SJCRH30 (cell line): ENCODE measurements around the gene HDGF. TPM values are rescaled to one million over a fixed set of nuclear protein-coding genes. Genes with fewer than 3 reads are reported as not detected.
A peak's percentile ranks its signal among the peaks of the same experiment; 100 is the strongest.

ENCODE experiments used
- DNase-seq, 2 experiments: peaks; one replicate each; pipeline ENCODE4 v3.0.0-alpha.2; 2015 to 2020
- H3K27ac ChIP-seq: fragments of 250-450 bp; sonication (Bioruptor Pico); 2 replicates; pipeline ENCODE4 v1.5.1; 2020; ENCODE audit warnings: mild to moderate bottlenecking, moderate library complexity
- H3K27me3 ChIP-seq: fragments of 250-450 bp; sonication (Bioruptor Pico); 2 replicates; pipeline ENCODE4 v1.5.1; 2020; ENCODE audit warnings: mild to moderate bottlenecking, moderate library complexity
- H3K36me3 ChIP-seq: fragments of 250-450 bp; sonication (Bioruptor Pico); 2 replicates; pipeline ENCODE4 v1.5.1; 2020; ENCODE audit warnings: mild to moderate bottlenecking, moderate library complexity
- H3K4me1 ChIP-seq: fragments of 250-450 bp; sonication (Bioruptor Pico); 2 replicates; pipeline ENCODE4 v1.5.1; 2020; ENCODE audit warnings: mild to moderate bottlenecking, moderate library complexity
- H3K4me3 ChIP-seq: fragments of 250-450 bp; sonication (Bioruptor Pico); 2 replicates; pipeline ENCODE4 v1.5.1; 2020; ENCODE audit warnings: mild to moderate bottlenecking, moderate library complexity
- H3K9me3 ChIP-seq: fragments of 250-450 bp; sonication (Bioruptor Pico); replicated peaks from 2 replicates; pipeline ENCODE4 v1.5.1; 2020; ENCODE audit warnings: mild to moderate bottlenecking, moderate library complexity
- total RNA-seq: library from RNA; depleted of rRNA; stranded (reverse); fragments of >200 nt; shearing (Covaris generic); gene quantifications from 2 replicates; pipeline ENCODE4 v1.2.3, GENCODE V29; 2014; rRNA removed

The HDGF gene
- total RNA-seq, 1 experiment from 2014 or later, result 278 TPM

DNA sequence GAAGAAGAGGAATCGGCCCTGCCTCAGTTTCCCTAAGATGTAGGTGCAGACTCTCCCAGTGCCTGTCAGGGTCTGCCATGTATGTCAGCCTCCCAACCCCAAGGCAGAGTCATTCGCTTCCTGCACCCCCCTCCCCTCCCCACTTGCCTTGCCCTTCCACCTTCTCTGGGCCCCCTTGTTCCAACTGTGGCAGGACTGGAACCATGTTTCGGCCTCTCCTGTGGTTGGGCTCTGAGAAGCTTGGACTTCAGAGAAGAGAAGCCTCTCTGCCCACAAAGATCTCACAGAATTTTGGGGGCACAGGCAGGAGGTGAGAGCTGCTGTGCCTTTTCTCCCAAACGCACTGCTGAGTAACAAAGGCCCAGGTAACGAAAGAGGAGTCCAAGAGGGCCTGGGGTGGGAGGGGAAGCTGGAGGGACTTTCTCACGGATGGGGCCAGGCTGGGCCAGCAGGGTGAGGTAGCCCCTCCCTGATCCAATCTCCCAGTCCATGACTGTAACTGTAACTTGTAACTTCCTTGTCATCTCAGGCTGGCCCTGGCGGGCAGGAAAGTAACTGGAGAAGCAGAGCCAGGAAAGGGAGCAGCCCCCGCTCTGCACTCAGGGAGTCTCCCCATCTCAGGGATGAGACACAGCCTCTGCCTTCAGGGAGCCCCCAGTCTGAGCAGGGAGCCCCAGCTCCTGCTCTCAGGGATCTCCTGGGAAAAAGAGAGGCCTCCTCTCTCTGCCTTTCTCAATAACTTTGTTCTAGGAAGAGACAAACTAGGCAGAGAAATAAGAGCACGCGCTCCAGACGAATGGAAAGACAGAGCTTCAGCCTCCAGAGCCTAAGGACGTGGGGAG lies 57.4 kb downstream of the HDGF start:
- no peak overlapping the region for H3K4me3 ChIP-seq
- peaks cover 11% of the 10 kb centered on the region; the same call in 1 of the 2 replicates for H3K27me3 ChIP-seq
- no peaks in the 10 kb centered on the region for H3K36me3 ChIP-seq
- H3K4me1 ChIP-seq, result peaks cover 40% of the 10 kb centered on the region
- no peaks in the 10 kb centered on the region for H3K9me3 ChIP-seq
- H3K27ac ChIP-seq, result no peak overlapping the region
- peak in 1 of 2 experiments; percentile 41 for DNase-seq

- no peaks in the 10 kb centered on the region for H3K36me3 ChIP-seq
- H3K9me3 ChIP-seq, result no peaks in the 10 kb centered on the region
- H3K4me1 ChIP-seq, result peaks cover 40% of the 10 kb centered on the region
- H3K4me3 ChIP-seq, result no peak overlapping the region
- no peak overlapping the region for H3K27ac ChIP-seq
- peaks cover 11% of the 10 kb centered on the region; the same call in 1 of the 2 replicates for H3K27me3 ChIP-seq
- peak; percentile 25 to 29 for DNase-seq
Measured at GRCh38 chr1:156692925-156693847, 58.3 kb downstream of the HDGF start.

GRCh38 chr1:156692441-156692924 lies 59.0 kb downstream of the HDGF start:
- DNase-seq, result no peak
- no peak overlapping the region for H3K4me3 ChIP-seq
- peaks cover 37% of the 10 kb centered on the region for H3K4me1 ChIP-seq
- H3K9me3 ChIP-seq, result no peaks in the 10 kb centered on the region
- H3K36me3 ChIP-seq, result no peaks in the 10 kb centered on the region
- H3K27ac ChIP-seq, result no peak overlapping the region
- peaks cover 11% of the 10 kb centered on the region; the same call in 1 of the 2 replicates for H3K27me3 ChIP-seq

Other genes starting within 250 kb of the HDGF start
- gene IQGAP3, start 179.1 kb downstream of the HDGF start, total RNA-seq, result 16.8 and 21.3 TPM in 2 replicates
- not detected in 2 replicates for gene TTC24, start 172.0 kb downstream of the HDGF start, total RNA-seq
- 29.7 and 30.1 TPM in 2 replicates for gene NAXE, start 159.9 kb downstream of the HDGF start, total RNA-seq
- 22.8 and 25.1 TPM in 2 replicates for gene GPATCH4, start 150.2 kb downstream of the HDGF start, total RNA-seq
- gene HAPLN2, start 132.3 kb downstream of the HDGF start, total RNA-seq, result 0.20 and 0.23 TPM in 2 replicates
- 0.05 TPM in 1 of 2 replicates, not detected in the other for gene BCAN, start 109.6 kb downstream of the HDGF start, total RNA-seq
- gene NES, start 74.3 kb downstream of the HDGF start, total RNA-seq, result 356 and 359 TPM in 2 replicates
- 0.43 and 0.85 TPM in 2 replicates for gene CRABP2, start 46.1 kb downstream of the HDGF start, total RNA-seq
- 8.6 and 9.9 TPM in 2 replicates for gene METTL25B, start 23.2 kb downstream of the HDGF start, total RNA-seq
- gene ISG20L2, start 22.9 kb downstream of the HDGF start, total RNA-seq, result 29.1 and 33.7 TPM in 2 replicates
- gene MRPL24, start 10.6 kb downstream of the HDGF start, total RNA-seq, result 53.4 and 61.3 TPM in 2 replicates
- gene PRCC, start 15.9 kb upstream of the HDGF start, total RNA-seq, result 56.4 and 61.2 TPM in 2 replicates
- 0.30 TPM in 1 of 2 replicates, not detected in the other for gene SH2D2A, start 65.2 kb upstream of the HDGF start, total RNA-seq
- gene INSRR, start 107.4 kb upstream of the HDGF start, total RNA-seq, result not detected in 2 replicates
- gene NTRK1, start 109.2 kb upstream of the HDGF start, total RNA-seq, result not detected in 2 replicates
- not detected in 2 replicates for gene PEAR1, start 142.0 kb upstream of the HDGF start, total RNA-seq
- not detected in 2 replicates for gene LRRC71, start 169.0 kb upstream of the HDGF start, total RNA-seq